GM11168 (cell line): ENCODE measurements around the gene TCERG1.
"Not testable (repeated sequence)": the region's sequence is repeated elsewhere in the genome, so short reads cannot be mapped to it uniquely, and the experiment has no call there.

Experiments used
- in situ Hi-C: fragments of 300-500 bp; cut with MboI; formaldehyde crosslinking; loops from one replicate; pipeline ENCODE4 v1.12.0; 2022; ENCODE audit warnings: low sequenced_read_pairs; ENCODE audit not compliant: unreplicated experiment

TCERG1 gene

GRCh38 chr5:146553446-146553845, 106.3 kb downstream of the TCERG1 start:
- in situ Hi-C loops = no loop called here

GRCh38 chr5:146556884-146557283, 109.8 kb downstream of the TCERG1 start:
- in situ Hi-C loops = not testable (repeated sequence)

- in situ Hi-C loops = no loop called here
Measured at GRCh38 chr5:146560205-146560812, 113.2 kb downstream of the TCERG1 start.
